Breast epithelium (tissue), 4 donors: ENCODE results near the gene HOXB1. TPM values are rescaled to one million over a fixed set of nuclear protein-coding genes. Genes with fewer than 3 reads are reported as not detected.

Source experiments
- DNase-seq, 2 donors: peaks; one replicate each; pipeline ENCODE4 v3.0.0-alpha.2; 2019; ENCODE audit warnings: low spot score in 2 of 2
- H3K27ac ChIP-seq, 2 donors: fragments of 200-600 bp; sonication (generic) in 1 of 2; one replicate each; pipeline ENCODE4 v1.5.1; 2016 to 2019; ENCODE audit warnings: mild to moderate bottlenecking in 1 of 2
- H3K27me3 ChIP-seq, 2 donors: fragments of 200-600 bp; sonication (generic) in 1 of 2; one replicate each; pipeline versions ENCODE4 v1.5.1 to v1.6.0; 2017 to 2019; ENCODE audit warnings: control low read depth in 1 of 2, mild to moderate bottlenecking in 1 of 2
- H3K36me3 ChIP-seq: fragments of 200-600 bp; one replicate; pipeline ENCODE4 v1.5.1; 2019
- H3K4me1 ChIP-seq, 2 donors: fragments of 200-600 bp; sonication (generic); one replicate each; pipeline ENCODE4 v1.5.1; 2016 to 2019; ENCODE audit warnings: control low read depth in 1 of 2
- H3K4me3 ChIP-seq, 3 donors: fragments of 200-600 bp; sonication (generic); 1 replicate in 2 of 3; 2 replicates in 1 of 3; pipeline ENCODE4 v1.5.1; 2016 to 2019; ENCODE audit warnings: mild to moderate bottlenecking in 3 of 3, moderate library complexity in 2 of 3
- H3K9me3 ChIP-seq, 2 donors: fragments of 200-600 bp; sonication (generic) in 1 of 2; one replicate each; pipeline ENCODE4 v1.5.1; 2016 to 2019; ENCODE audit warnings: control low read depth in 1 of 2
- POLR2A ChIP-seq: fragments of 450-650 bp; IDR thresholded peaks from one replicate; pipeline ENCODE4 v1.6.1; 2016; ENCODE audit warnings: antibody characterized with exemption, mild to moderate bottlenecking, moderate library complexity
- POLR2AphosphoS5 ChIP-seq, 3 donors: sonication (generic); formaldehyde crosslinking; IDR thresholded peaks; one replicate each; pipeline ENCODE4 v1.6.1; 2017; ENCODE audit warnings: antibody characterized with exemption in 3 of 3
- intact Hi-C: fragments of 100-400 bp; cut with DNase I; formaldehyde crosslinking; loops from one replicate; pipeline ENCODE4 v1.15.1; 2023; ENCODE audit warnings: low total_unique reads
- total RNA-seq, 3 donors: library from RNA; depleted of rRNA; stranded (reverse); fragments of >200 nt; gene quantifications; one replicate each; pipeline ENCODE4 v1.1.0, GENCODE V29; 2016
- TF ChIP-seq, protein P1 (sequence below), 3 donors: fragments of 450-650 bp; IDR thresholded peaks; one replicate each; pipeline ENCODE4 v1.5.1; 2016 to 2017; ENCODE audit warnings: antibody characterized with exemption in 3 of 3, mild to moderate bottlenecking in 3 of 3, moderate library complexity in 3 of 3

Gene HOXB1
- total RNA-seq, 3 donors from 2014 or later: not detected

GRCh38 chr17:48490451-48490892 is 40.3 kb downstream of the HOXB1 start:
- TF ChIP-seq POLR2A (no peak), POLR2AphosphoS5 (IDR thresholded peaks at IDR 0.05) (no peak)
- TF ChIP-seq, protein P1, sequence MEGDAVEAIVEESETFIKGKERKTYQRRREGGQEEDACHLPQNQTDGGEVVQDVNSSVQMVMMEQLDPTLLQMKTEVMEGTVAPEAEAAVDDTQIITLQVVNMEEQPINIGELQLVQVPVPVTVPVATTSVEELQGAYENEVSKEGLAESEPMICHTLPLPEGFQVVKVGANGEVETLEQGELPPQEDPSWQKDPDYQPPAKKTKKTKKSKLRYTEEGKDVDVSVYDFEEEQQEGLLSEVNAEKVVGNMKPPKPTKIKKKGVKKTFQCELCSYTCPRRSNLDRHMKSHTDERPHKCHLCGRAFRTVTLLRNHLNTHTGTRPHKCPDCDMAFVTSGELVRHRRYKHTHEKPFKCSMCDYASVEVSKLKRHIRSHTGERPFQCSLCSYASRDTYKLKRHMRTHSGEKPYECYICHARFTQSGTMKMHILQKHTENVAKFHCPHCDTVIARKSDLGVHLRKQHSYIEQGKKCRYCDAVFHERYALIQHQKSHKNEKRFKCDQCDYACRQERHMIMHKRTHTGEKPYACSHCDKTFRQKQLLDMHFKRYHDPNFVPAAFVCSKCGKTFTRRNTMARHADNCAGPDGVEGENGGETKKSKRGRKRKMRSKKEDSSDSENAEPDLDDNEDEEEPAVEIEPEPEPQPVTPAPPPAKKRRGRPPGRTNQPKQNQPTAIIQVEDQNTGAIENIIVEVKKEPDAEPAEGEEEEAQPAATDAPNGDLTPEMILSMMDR (IDR thresholded peaks at IDR 0.05): no peak
- H3K4me3 ChIP-seq: no peak overlapping the region
- peaks cover 3 to 6% of the 10 kb centered on the region in 2 donors for H3K4me1 ChIP-seq
- H3K9me3 ChIP-seq: no peaks in the 10 kb centered on the region
- H3K36me3 ChIP-seq: no peaks in the 10 kb centered on the region
- DNase-seq: no peak
- H3K27ac ChIP-seq: no peak overlapping the region
- peaks cover 0 to 22% of the 10 kb centered on the region in 2 donors for H3K27me3 ChIP-seq
- intact Hi-C loops: loop anchor here (5.0 kb wide), 1 partner anchor 102 kb away; the partner anchor contains the start of genes HOXB3 and HOXB5

DNA sequence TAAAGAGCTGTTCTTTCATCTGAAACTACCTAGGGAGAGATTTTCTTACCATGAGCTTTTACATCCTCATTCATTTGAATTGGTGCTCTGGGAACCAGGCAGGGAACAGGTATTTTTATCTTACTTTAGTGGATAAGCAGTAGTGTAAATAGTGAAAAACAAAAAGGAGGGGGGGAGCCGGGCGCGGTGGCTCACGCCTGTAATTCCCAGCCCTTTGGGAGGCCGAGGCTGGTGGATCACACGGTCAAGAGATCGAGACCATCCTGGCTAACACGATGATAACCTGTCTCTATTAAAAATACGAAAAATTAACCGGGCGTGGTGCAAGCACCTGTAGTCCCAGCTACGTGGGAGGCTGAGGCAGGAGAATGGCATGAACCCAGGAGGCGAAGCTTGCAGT is 41.0 kb downstream of the HOXB1 start:
- H3K27me3 ChIP-seq: peaks cover 0 to 21% of the 10 kb centered on the region in 2 donors
- H3K27ac ChIP-seq: no peak overlapping the region
- TF ChIP-seq POLR2AphosphoS5 (IDR thresholded peaks at IDR 0.05): no peak
- no peak for TF ChIP-seq POLR2A
- TF ChIP-seq, protein P1 (IDR thresholded peaks at IDR 0.05): no peak
- no peak overlapping the region for H3K4me3 ChIP-seq
- no peak for DNase-seq
- H3K9me3 ChIP-seq: no peaks in the 10 kb centered on the region
- H3K4me1 ChIP-seq: peaks cover 3 to 6% of the 10 kb centered on the region in 2 donors
- H3K36me3 ChIP-seq: no peaks in the 10 kb centered on the region
- intact Hi-C loops: loop anchor here (5.0 kb wide), 1 partner anchor 103 kb away; the partner anchor contains the start of genes HOXB3 and HOXB5

DNA sequence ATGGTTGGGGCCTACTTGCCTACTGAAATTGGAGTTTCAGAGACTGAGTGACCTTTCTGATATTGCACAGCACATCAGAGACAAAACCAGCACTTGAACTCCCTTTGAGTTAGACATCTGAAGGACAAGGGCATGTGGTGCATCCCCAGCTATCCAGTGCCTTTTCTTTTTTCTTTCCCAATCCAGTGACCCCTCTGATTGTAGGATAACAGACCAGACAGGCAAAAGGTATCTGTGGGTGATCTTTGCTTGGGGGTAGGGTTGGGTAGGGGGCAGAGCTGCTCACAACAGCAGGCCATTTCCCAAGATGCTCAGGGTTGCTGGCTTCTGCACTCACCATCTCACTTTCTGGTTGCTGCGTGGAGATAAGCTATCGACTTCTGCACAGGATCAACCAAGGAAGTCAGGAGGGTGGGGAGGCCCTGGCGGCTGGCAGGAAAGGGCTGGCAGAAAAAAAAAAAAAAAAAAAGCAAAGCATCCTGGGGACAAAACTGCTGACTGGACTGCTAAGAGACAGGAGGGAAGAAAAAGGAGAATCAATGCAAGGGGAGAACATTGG is 42.2 kb downstream of the HOXB1 start:
- H3K4me1 ChIP-seq: peaks cover 3 to 6% of the 10 kb centered on the region in 2 donors
- intact Hi-C loops: no loop called here
- H3K9me3 ChIP-seq: no peaks in the 10 kb centered on the region
- DNase-seq: no peak
- H3K27ac ChIP-seq: no peak overlapping the region
- H3K4me3 ChIP-seq: no peak overlapping the region
- H3K27me3 ChIP-seq: peaks cover 0 to 12% of the 10 kb centered on the region in 2 donors
- H3K36me3 ChIP-seq: no peaks in the 10 kb centered on the region
- TF ChIP-seq POLR2AphosphoS5 (IDR thresholded peaks at IDR 0.05) (no peak), POLR2A (no peak)
- TF ChIP-seq, protein P1 (IDR thresholded peaks at IDR 0.05): no peak

GRCh38 chr17:48487221-48487620 is 43.6 kb downstream of the HOXB1 start:
- no peaks in the 10 kb centered on the region for H3K27me3 ChIP-seq
- no peak for DNase-seq
- no peaks in the 10 kb centered on the region for H3K9me3 ChIP-seq
- no peak overlapping the region for H3K27ac ChIP-seq
- intact Hi-C loops: no loop called here
- no peak overlapping the region for H3K4me3 ChIP-seq
- H3K4me1 ChIP-seq: no peaks in the 10 kb centered on the region
- TF ChIP-seq POLR2AphosphoS5 (IDR thresholded peaks at IDR 0.05): no peak
- no peak for TF ChIP-seq POLR2A
- TF ChIP-seq, protein P1 (IDR thresholded peaks at IDR 0.05): no peak
- no peaks in the 10 kb centered on the region for H3K36me3 ChIP-seq

- Histone ChIP-seq H3K9me3 (no peaks in the 10 kb centered on the region), H3K4me1 (no peaks in the 10 kb centered on the region), H3K27ac (no peak overlapping the region), H3K4me3 (no peak overlapping the region), H3K27me3 (no peaks in the 10 kb centered on the region), H3K36me3 (no peaks in the 10 kb centered on the region)
- DNase-seq: no peak
- intact Hi-C loops: no loop called here
- no peak for TF ChIP-seq POLR2AphosphoS5 (IDR thresholded peaks at IDR 0.05)
- TF ChIP-seq, protein P1 (IDR thresholded peaks at IDR 0.05): no peak
- TF ChIP-seq POLR2A: no peak
These were observed 44.3 kb downstream of the HOXB1 start for GRCh38 chr17:48486557-48486956.
